SK-N-SH treated with all-trans-retinoic acid at 6 μM for 48 hours (cell line): ENCODE data around the gene ZNF143.

Source experiments
- ARNTL ChIP-seq: fragments of 450-650 bp; formaldehyde crosslinking; IDR thresholded peaks from 2 replicates; pipeline ENCODE4 v1.5.0; 2020; ENCODE audit warnings: low read depth, mild to moderate bottlenecking, moderate library complexity, borderline replicate concordance
- CSDC2 ChIP-seq: fragments of 250-450 bp; sonication (Bioruptor Pico); IDR thresholded peaks from 2 replicates; pipeline ENCODE4 v1.5.0; 2020; ENCODE audit warnings: mild to moderate bottlenecking, moderate library complexity
- ISL1 ChIP-seq: fragments of 250-450 bp; sonication (Bioruptor Pico); IDR thresholded peaks from 2 replicates; pipeline ENCODE4 v2.1.2; 2022; ENCODE audit warnings: mild to moderate bottlenecking, moderate library complexity
- OSR1 ChIP-seq: fragments of 250-450 bp; sonication (Bioruptor Pico); IDR thresholded peaks from 2 replicates; pipeline ENCODE4 v1.8.0; 2022; ENCODE audit warnings: moderate library complexity, mild to moderate bottlenecking, inconsistent platforms
- ZC3H10 ChIP-seq: fragments of 250-450 bp; sonication (Bioruptor Pico); IDR thresholded peaks from 2 replicates; pipeline ENCODE4 v1.5.1; 2021; ENCODE audit warnings: mild to moderate bottlenecking, moderate library complexity
- ZNF565 ChIP-seq: fragments of 450-650 bp; formaldehyde crosslinking; conservative IDR thresholded peaks from 2 replicates; pipeline ENCODE4 v1.5.0; 2020; ENCODE audit warnings: low read depth, mild to moderate bottlenecking, moderate library complexity
- ZNF8 ChIP-seq: fragments of 450-650 bp; formaldehyde crosslinking; IDR thresholded peaks from 2 replicates; pipeline ENCODE4 v1.5.0; 2020; ENCODE audit warnings: mild to moderate bottlenecking, moderate library complexity

DNA sequence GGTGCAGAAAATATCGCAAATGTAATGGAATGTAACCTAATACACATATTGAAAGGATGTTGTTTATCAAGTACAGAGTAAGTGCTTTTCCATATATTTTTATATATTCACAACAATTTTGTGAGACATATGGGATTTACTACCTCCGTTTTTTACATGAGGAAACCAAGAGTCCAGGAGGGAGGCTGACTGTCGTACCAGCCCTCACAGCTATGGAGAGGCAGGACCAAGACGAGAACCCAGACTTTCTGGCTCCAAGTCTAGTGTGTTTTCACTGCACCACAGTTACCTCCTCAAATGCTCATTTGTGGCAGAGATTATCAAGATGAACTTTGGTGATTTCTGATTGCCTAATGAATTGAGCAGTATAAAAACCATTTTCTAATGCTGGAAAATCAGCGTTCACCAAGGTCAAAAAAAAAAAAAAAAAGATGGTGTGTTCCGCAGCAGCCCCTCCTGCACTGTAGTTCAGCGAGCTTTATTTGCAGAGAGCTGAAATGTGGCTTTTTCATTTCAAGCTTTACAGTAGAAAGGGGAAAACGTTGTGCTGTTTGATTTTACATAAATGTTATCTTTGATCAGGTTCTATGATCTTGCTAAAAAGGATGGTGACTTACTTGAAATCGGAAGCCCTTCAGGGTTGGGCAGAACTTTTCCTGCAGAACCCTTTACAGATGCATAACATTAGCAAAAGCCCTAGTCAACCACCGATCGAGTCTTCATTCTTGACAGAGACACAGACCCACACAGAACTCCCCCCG lies 67.9 kb downstream of the ZNF143 start:
- TF ChIP-seq ARNTL (CRISPR knock-in tag) = no peak
- no peak for TF ChIP-seq CSDC2 (CRISPR knock-in tag)
- no peak for TF ChIP-seq OSR1 (CRISPR knock-in tag)
- no peak for TF ChIP-seq ZNF8 (CRISPR knock-in tag)
- no peak for TF ChIP-seq ZNF565 (CRISPR knock-in tag)
- TF ChIP-seq ISL1 (CRISPR knock-in tag) = no peak
- no peak for TF ChIP-seq ZC3H10 (CRISPR knock-in tag)
